ENCODE results near the gene PLXNA1. TPM values are rescaled to one million over a fixed set of nuclear protein-coding genes. Genes with fewer than 3 reads are reported as not detected.

The PLXNA1 gene
- total and polyA plus RNA-seq, 10 of the 15 experiments (the other 5 are each of a cell fraction or from before 2014, with no cell fraction given): 0.03 to 16.4 (median 2.5) TPM

- intact Hi-C loops (cut with micrococcal nuclease; ENCODE audit: unreplicated experiment) (no loop called here), in situ Hi-C loops (cut with MboI) (no loop called here)
- H3K27ac ChIP-seq (ENCODE audit: control insufficient read depth, insufficient read depth): no peak overlapping the region
- no peaks in the 10 kb centered on the region for H3K36me3 ChIP-seq (ENCODE audit: control insufficient read depth in 2 of 2, insufficient read depth in 2 of 2, low read length in 1 of 2)
- H3K9me3 ChIP-seq (replicated peaks; ENCODE audit: control insufficient read depth, insufficient read depth, low read length): no peaks in the 10 kb centered on the region
- no peak for DNase-seq (ENCODE audit: low read depth, low spot score)
- H3K79me2 ChIP-seq (ENCODE audit: control insufficient read depth, insufficient read depth, low read length): no peaks in the 10 kb centered on the region
- H3K9ac ChIP-seq (ENCODE audit: control insufficient read depth, insufficient read depth, low read length): no peak overlapping the region
- no peak for FAIRE-seq
- ChIA-PET RAD21 (ENCODE audit: unreplicated experiment) (no interaction called here), SMC1A (ENCODE audit: uncharacterized antibody, unreplicated experiment) (interaction anchor here (0.7 to 1.3 kb wide), 2 partner anchors 14 to 603 kb away, joined by 3 read pairs; no protein-coding TSS in a partner anchor), CTCF (no interaction called here), POLR2A (no interaction called here)
- H4K20me1 ChIP-seq (ENCODE audit: control insufficient read depth, insufficient read depth): no peaks in the 10 kb centered on the region
- no peak overlapping the region for H2AFZ ChIP-seq (ENCODE audit: control insufficient read depth, low read depth, low read length)
- no peak overlapping the region for H3K4me3 ChIP-seq
- no peak for ATAC-seq
- H3K27me3 ChIP-seq (replicated peaks in 1 of 2; ENCODE audit: control insufficient read depth in 2 of 2, insufficient read depth in 2 of 2, low read length in 1 of 2): peaks cover 0 to 3% of the 10 kb centered on the region in 2 experiments; a peak in 1 of 4 replicates
- 69% methylated on average over 10 of the region's 10 CpGs for WGBS (ENCODE audit: insufficient coverage, insufficient replicate concordance, low lambda C conversion rate, missing lambda C conversion rate)
- no TSS peak for BruUV-seq (replicated peaks)
- no peak overlapping the region for H3K4me2 ChIP-seq (ENCODE audit: control insufficient read depth, insufficient read depth)
- no peak for TF ChIP-seq RUNX3 (IDR thresholded peaks at IDR 0.05; ENCODE audit: low read length)
- no peak for TF ChIP-seq CHD1 (IDR thresholded peaks at IDR 0.05; ENCODE audit: low read depth, low read length)
- no peak for TF ChIP-seq GABPA (IDR thresholded peaks at IDR 0.05; ENCODE audit: low read depth)
- TF ChIP-seq USF2 (IDR thresholded peaks at IDR 0.05; ENCODE audit: borderline replicate concordance, low read depth, low read length): no peak
- TF ChIP-seq PML (IDR thresholded peaks at IDR 0.05; ENCODE audit: low read length): no peak
- no peak for TF ChIP-seq JUNB (IDR thresholded peaks at IDR 0.05)
- TF ChIP-seq CUX1 (IDR thresholded peaks at IDR 0.05; ENCODE audit: insufficient replicate concordance, low read depth, low read length): no peak
- TF ChIP-seq KAT2A (conservative IDR thresholded peaks at IDR 0.05; ENCODE audit: control insufficient read depth, low read depth, low read length): no peak
- no peak for TF ChIP-seq IKZF2 (IDR thresholded peaks at IDR 0.05)
- TF ChIP-seq SMC3 (IDR thresholded peaks at IDR 0.05; ENCODE audit: borderline replicate concordance, low read length): no peak
- TF ChIP-seq, protein P1, sequence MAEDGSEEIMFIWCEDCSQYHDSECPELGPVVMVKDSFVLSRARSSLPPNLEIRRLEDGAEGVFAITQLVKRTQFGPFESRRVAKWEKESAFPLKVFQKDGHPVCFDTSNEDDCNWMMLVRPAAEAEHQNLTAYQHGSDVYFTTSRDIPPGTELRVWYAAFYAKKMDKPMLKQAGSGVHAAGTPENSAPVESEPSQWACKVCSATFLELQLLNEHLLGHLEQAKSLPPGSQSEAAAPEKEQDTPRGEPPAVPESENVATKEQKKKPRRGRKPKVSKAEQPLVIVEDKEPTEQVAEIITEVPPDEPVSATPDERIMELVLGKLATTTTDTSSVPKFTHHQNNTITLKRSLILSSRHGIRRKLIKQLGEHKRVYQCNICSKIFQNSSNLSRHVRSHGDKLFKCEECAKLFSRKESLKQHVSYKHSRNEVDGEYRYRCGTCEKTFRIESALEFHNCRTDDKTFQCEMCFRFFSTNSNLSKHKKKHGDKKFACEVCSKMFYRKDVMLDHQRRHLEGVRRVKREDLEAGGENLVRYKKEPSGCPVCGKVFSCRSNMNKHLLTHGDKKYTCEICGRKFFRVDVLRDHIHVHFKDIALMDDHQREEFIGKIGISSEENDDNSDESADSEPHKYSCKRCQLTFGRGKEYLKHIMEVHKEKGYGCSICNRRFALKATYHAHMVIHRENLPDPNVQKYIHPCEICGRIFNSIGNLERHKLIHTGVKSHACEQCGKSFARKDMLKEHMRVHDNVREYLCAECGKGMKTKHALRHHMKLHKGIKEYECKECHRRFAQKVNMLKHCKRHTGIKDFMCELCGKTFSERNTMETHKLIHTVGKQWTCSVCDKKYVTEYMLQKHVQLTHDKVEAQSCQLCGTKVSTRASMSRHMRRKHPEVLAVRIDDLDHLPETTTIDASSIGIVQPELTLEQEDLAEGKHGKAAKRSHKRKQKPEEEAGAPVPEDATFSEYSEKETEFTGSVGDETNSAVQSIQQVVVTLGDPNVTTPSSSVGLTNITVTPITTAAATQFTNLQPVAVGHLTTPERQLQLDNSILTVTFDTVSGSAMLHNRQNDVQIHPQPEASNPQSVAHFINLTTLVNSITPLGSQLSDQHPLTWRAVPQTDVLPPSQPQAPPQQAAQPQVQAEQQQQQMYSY (CRISPR knock-in tag; IDR thresholded peaks at IDR 0.05): no peak
- TF ChIP-seq, protein P2, sequence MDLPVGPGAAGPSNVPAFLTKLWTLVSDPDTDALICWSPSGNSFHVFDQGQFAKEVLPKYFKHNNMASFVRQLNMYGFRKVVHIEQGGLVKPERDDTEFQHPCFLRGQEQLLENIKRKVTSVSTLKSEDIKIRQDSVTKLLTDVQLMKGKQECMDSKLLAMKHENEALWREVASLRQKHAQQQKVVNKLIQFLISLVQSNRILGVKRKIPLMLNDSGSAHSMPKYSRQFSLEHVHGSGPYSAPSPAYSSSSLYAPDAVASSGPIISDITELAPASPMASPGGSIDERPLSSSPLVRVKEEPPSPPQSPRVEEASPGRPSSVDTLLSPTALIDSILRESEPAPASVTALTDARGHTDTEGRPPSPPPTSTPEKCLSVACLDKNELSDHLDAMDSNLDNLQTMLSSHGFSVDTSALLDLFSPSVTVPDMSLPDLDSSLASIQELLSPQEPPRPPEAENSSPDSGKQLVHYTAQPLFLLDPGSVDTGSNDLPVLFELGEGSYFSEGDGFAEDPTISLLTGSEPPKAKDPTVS (IDR thresholded peaks at IDR 0.05; ENCODE audit: low read depth, low read length): no peak
- no peaks in the 10 kb centered on the region for H3K4me1 ChIP-seq (ENCODE audit: control insufficient read depth, insufficient read depth, low read length)
Observed at GRCh38 chr3:126967386-126967785, 15.5 kb upstream of the PLXNA1 start.
